Dermis blood vessel endothelial cell (primary cell): ENCODE data around the gene FBXL7. TPM values are rescaled to one million over a fixed set of nuclear protein-coding genes. Genes with fewer than 3 reads are reported as not detected.

Experiments used
- DNase-seq: peaks from one replicate; pipeline ENCODE4 v3.0.0; 2010
- total RNA-seq: library from RNA; depleted of rRNA; stranded (reverse); fragments of >200 nt; gene quantifications from 2 replicates; pipeline ENCODE4 v1.2.3, GENCODE V29; 2014

The FBXL7 gene
- total RNA-seq, 1 donor from 2014 or later: 15.5 TPM

DNA sequence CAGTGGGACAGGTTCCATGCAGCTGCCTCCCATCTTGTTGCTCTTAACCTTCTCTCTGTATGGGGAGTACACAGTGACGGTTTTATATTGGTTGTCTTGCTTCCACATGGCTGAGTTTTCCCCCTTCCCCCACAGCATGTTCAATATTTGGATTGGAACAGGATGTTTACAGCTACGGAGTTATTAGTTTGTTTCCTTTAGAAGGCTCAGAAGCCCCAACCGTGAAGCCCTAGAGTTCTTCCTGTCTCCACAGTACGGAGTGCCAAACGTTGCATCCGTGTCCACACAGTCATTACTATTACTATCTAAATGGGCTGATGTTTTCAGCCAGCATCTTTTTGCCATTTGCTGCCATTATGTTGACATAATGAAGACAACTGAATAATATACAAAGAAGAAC lies 402.1 kb downstream of the FBXL7 start:
- peak; percentile 9 for DNase-seq

DNA sequence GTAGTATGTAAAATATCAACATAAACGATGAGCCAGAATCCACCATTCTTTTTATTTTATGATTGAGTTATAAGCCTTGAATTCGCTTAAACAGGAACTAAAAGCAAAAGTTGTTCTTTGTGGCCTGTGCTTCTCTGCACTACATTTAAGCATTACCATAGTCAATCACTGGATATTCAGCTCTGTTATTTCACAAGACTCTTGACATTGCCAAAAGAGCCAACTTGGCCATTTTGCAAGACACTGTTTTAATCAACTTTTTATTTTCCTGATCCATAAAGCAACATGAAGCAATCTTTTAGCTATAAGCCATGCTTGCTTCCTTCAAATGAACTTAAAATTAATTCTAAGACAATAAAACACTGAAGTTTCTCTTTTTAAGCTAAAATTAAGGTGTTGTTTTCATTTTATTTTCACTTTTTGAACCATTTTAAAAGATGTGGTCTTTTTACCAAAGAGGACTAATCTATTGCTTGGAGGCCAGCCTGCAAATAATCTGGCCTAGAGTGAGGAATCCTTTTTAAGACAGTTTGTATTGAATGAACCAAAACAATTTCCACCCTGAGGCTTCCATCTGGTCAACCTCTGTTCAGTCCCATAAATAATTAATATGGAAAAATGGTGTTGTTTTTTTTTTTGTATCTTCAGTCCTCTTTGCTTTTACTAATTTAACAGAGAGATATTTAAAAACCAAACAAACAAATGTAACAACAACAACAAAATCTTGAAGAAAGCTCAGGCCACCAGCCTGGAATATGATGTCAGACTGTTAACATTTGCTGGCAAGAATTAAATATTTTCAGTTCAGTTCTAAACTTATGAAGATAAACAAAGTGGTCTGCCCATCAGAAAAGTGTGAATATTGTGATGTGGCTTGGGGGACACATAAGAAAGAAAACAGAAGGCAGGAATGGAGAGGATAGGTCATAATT lies 405.2 kb downstream of the FBXL7 start:
- no peak for DNase-seq

DNA sequence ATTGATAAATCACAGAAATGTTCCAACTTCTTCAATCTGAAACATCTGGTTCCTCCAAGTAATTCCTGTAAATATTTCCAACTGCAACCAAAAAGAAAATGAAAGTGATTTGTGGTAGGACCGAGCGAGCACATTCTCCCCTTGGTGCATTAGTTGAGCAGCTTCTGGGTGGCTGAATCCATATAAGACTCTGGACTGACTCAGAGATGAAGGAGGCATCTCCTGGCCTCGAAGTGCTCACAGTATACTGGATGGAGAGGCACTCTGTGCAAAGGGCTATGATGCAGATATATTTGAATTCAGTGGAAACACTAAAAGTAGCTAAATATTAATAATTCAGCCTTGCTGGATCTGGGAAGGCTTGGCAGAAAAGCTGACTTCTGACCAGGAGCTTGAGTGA lies 414.7 kb downstream of the FBXL7 start:
- DNase-seq: no peak

DNA sequence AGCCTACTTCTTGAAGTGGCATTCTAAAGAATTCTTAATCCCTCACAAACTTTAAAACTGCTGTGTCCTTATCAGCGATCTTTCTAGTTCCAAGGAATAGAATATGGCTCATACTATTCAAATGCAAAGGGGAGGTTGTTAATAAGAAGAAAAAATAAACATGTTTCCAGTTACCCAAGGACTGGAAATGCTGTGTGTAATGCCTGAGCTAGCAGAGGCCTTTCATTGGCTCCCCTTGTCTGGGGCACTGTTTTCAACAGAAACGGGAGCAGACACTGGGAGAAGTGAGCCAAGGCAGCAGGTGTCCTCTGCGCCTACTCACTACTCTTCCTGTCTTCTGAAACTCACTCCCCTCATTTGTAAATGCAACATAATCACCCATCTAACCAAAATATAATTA lies 426.6 kb downstream of the FBXL7 start:
- DNase-seq: no peak

DNA sequence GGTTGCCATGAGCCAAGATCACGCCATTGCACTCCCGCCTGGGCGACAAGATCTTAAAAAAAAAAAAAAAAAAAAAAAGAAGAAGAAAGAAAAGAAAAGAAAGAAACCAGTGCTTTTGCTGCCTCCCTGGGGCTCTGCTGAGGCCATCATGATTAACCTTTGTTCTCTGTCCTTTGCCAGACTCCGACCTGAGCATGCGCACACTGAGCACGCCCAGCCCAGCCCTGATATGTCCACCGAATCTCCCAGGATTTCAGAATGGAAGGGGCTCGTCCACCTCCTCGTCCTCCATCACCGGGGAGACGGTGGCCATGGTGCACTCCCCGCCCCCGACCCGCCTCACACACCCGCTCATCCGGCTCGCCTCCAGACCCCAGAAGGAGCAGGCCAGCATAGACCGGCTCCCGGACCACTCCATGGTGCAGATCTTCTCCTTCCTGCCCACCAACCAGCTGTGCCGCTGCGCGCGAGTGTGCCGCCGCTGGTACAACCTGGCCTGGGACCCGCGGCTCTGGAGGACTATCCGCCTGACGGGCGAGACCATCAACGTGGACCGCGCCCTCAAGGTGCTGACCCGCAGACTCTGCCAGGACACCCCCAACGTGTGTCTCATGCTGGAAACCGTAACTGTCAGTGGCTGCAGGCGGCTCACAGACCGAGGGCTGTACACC lies 427.9 kb downstream of the FBXL7 start:
- no peak for DNase-seq

DNA sequence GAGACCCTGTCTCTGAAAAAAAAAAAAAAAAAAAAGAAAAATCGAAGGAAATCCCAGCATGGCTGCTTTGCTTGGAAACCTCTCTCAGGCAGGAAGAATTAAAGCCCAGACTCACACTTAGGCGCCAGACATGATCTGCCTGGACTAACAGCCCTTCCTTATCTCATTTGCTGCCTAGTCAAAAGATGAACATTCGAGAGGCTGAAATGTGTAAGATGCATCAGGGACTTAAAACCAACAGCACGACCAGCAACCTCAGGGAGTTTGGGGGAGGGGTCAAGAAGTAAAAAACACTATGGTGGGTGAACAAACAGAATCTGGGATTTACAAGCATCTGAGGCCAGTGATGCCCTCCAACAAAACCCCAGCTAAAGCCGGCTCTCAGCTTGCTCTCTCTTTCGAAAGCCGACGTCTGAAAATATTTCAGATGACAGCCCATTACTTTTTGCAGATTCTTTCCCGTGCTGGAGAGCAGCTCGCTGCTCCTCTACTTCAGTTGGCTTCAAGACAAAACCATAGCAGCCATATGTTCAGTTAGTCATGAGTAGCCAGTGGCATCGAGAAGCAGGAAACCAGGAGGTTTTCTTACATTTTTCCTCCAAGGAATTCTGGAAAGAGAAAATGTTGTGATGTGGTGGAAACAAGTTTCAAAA lies 429.8 kb downstream of the FBXL7 start:
- DNase-seq: no peak

DNA sequence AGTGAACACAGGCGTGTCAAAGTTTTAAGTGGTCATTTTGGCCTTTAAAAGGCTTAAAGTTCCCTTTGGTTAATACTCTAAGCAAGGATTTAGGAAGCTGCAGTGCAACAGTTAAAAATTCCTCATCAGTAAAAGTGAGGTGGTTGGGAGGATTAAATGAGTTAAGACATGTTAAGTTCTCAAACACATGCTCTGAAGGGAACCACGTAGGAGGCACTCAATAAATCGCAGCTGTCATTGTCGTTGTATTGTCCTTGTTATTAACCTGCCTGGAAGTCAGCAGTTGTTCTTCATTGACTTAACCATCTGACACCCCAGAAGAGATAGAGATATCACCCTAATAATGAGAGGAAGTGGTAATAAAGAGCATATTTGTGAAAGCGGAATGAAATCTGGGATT lies 432.1 kb downstream of the FBXL7 start:
- no peak for DNase-seq

DNA sequence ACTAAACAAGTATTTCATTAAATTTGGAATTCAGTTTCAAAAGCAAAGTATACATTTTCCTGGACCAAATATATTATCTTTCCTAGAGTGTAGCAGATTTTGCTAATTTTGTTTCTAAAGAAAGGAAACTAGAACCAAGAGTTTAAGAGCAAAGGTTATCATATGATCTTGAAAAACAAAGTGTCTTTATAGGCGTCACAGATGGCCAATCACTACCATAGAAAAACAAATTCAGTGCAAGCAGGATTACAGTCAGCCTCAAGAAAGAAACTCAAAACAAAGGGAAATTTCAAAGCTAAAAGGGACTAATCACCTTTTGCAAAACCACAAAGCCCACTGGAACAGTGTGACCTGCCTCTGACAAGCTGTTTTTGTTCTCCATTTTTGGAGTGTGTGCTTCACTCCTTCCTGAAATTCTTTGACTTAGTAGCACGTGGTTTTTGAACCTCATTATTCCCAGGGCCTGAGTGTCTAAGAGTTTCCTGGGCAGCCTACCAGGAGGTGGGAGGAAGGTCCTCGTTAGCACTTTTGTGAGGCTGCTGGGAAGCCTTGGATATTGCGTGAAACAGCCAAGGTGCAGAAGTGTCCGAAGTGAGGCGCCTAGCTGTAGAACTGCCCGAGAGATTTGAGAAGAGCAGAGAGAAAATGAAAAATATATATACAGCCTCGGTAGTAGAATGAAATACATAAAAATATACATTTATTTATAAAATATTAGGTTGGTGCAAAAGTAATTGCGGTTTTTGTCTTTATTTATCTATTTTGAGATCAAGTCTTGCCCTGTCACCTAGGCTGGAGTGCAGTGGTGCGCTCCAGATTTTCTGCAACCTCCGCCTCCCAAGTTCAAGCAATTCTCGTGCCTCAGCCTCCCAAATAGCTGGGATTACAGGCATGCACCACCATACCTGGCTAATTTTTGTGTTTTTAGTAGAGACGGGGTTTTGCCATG lies 433.6 kb downstream of the FBXL7 start:
- DNase-seq: peak; percentile 63

DNA sequence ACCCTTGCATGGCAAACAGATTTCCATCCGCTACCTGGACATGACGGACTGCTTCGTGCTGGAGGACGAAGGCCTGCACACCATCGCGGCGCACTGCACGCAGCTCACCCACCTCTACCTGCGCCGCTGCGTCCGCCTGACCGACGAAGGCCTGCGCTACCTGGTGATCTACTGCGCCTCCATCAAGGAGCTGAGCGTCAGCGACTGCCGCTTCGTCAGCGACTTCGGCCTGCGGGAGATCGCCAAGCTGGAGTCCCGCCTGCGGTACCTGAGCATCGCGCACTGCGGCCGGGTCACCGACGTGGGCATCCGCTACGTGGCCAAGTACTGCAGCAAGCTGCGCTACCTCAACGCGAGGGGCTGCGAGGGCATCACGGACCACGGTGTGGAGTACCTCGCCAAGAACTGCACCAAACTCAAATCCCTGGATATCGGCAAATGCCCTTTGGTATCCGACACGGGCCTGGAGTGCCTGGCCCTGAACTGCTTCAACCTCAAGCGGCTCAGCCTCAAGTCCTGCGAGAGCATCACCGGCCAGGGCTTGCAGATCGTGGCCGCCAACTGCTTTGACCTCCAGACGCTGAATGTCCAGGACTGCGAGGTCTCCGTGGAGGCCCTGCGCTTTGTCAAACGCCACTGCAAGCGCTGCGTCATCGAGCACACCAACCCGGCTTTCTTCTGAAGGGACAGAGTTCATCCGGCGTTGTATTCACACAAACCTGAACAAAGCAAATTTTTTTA lies 436.7 kb downstream of the FBXL7 start:
- no peak for DNase-seq

DNA sequence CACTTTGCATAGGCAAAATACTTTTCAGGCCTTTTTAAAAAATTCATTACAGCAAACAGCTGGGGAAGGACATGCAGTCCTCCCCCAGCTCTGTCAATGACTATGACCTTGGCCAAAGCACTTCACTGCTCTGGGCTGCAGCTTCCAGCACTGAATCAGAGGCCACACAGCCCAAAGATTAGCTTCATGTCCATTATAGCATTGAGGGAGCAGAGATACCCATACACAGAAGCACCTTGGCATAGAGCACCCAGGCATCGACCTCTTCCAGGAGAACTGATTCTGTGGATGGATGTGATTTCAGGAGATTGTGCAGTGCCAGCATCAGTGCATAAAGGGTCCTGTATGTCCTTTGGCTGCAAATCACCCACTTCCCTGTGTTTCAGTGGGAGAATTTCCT lies 437.7 kb downstream of the FBXL7 start:
- DNase-seq: no peak

DNA sequence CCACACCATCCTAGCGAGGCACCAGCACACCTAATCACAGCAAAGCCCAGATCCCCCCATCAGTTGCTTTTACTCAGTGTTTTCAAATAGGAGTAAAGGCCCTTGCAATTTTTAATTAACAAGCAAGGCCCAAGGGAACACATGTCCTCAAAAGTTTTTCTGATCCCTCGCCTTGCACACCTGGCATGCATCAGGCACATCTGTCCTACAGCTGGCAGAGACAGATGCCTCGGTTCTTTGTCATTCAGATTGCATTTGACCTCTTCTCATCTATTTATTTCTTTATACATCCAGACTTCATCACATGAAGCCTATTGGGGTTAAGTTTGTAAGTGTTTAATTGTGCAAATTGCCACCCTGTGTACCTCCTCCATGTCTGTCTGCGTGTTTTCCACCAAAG lies 438.2 kb downstream of the FBXL7 start:
- no peak for DNase-seq

DNA sequence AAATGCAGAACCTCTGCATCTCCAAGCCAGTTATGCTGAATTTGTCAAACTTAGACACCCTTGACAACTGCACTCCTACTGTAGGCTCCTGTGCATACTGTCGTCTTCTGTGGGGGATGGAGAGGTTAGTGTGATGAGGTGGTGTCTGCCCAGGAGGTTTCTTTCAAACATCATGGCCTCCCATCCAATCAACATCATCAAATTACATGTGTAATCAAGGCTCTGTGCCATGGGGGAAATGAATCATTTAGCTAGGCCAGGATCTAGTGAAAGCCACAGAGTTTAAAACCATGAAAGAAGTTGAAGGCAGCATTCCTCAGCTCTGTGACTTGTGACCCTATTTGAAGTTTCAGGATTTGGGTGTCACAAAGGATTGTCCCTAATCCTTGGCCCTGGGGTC lies 439.0 kb downstream of the FBXL7 start:
- peak; percentile 88 for DNase-seq

DNA sequence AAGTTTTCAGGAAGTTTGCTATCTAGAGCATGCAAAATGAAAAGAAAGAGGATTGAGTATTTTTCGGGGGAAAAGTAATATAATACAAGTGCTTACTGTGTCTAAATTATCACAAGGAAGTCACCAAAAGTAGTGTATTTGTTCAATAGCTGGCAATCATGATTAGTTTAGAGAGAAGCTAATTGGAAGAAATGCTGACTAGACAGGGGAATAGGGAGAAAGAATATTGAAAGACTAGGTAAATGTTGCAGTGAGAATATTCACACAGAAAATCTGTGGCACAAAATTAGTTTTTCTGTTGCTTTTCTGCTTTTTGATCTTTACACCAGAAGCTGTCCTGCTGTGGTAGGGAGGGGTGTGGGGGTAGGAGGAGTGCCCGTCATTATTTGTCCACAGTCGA lies 440.9 kb downstream of the FBXL7 start:
- DNase-seq: no peak

DNA sequence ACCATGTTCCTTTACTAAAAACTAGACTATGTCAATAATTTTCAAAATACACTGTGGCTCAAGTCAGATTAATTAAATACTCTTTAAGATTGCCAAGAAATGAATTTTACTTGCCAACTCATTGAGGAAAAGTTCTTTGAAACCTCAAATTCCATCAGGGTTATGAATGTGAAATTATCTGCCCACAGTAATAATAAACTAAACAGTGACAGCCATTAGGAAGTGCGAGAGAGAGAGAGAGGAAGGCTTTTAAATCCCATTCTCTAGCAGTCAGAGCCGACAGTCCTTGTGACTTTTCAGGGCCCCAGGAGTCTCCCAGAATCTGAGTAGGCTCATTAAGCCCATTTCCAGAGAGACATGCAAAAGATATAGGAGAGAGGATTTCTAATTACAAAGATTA lies 443.5 kb downstream of the FBXL7 start:
- no peak for DNase-seq

DNA sequence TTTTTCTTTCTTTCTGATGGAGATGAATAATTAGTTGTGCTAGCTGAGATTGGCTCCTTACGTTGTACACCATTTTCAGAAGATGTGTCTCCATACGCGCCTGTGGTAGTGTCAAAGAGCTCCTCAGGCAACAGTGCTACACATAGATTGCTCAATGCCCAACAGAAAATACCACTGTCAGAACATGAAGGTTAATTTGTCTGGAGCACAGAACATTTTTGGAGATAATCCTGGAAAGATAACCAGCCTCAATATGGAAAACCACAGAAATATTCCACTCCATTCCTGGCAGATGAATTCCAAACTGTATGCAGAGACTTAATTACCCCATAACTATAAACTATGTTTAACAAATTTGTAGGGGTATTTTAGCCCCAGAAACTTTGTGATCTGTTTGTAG lies 446.0 kb downstream of the FBXL7 start:
- DNase-seq: no peak

DNA sequence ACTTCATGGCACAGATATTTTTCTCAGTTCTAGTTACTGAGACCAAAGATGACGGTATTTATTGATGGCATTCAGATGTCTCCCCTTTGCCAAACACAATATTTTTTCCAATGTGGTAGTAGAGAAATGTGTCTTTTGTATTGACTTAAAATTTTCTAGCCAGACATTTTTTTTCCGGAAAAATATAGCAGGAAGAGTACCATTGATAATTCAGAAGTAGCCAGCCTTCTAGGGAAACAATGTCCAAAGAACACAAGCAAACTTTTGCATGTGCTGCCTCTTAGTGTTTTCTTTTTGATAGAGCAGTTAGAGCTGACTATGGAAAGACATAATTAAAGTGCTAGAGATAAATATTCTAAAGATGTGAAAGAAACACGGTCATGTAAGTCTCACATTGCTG lies 448.2 kb downstream of the FBXL7 start:
- DNase-seq: peak; percentile 13

DNA sequence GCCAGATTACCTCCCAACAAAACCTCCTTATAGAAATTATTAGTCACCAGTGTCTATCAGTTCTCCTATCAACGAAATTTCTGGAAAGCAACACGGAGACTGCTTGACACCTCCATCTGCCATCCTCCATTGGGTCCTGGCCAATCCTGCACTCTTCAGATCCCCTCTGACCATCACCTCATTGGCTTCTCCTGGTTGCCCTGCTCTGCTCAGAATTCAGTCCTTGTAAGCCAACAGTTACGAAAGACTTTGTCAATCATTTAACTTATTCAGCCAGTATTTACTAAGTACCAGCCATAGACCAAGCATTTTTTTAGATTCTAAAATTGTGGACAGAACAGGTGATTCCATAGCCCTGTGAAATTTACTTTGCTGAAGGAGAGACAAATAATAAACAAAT lies 451.1 kb downstream of the FBXL7 start:
- DNase-seq: no peak

DNA sequence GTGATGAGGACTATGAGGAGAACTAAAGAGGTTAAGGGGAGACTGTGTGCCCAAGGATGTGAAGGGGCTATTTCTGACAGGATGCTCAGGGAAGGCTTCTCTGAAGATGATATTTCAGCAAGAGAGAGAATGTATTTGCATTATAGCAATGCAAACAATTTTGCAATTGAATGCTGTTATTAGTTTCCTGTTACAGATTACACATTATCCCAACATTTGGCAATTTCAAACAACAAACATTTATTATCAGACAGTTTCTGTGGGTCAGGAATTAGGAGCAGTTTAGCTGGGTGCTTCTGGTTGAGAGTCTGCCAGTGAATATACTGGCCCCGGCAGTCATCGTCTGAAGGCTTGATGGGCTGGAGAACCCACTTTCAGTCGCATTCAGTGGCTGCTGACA lies 451.6 kb downstream of the FBXL7 start:
- DNase-seq: no peak

DNA sequence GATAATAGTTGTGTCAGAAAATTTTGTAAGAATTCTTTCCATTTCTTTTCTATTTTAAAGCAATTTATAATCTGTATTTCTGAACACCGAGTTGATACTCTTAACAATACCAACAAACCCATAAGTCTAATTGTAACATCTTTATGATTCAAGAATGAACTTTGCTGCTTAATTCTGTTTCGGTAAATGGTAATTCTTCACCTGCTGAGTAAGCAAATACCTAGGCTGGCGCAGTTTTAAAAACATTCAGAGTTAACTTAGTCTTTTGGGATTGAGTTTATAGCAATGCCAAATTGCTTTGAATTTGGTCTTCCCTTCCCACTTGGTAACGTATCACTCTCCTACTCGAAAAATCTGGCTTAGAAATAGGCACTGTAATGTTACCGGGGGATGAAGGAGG lies 456.6 kb downstream of the FBXL7 start:
- no peak for DNase-seq

DNA sequence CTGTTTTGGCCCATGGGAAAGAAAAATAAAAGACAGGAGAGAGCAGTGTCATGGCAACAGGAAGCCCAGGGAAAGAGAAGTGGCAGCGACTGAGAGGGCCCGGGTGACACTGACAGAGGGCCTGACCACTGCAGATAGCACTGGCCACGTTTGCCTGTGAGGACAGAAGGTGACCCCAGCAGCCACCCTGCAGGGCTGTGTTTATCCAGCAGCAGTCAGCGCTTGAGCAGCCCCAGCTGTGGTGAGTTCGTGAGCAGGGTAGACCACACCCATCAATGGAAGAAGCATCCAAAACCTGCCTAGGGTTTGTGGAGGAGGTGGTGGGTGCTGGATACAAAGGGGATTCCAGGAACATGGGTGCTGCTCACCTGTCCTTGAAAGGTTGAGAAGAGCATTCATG lies 457.1 kb downstream of the FBXL7 start:
- DNase-seq: no peak

DNA sequence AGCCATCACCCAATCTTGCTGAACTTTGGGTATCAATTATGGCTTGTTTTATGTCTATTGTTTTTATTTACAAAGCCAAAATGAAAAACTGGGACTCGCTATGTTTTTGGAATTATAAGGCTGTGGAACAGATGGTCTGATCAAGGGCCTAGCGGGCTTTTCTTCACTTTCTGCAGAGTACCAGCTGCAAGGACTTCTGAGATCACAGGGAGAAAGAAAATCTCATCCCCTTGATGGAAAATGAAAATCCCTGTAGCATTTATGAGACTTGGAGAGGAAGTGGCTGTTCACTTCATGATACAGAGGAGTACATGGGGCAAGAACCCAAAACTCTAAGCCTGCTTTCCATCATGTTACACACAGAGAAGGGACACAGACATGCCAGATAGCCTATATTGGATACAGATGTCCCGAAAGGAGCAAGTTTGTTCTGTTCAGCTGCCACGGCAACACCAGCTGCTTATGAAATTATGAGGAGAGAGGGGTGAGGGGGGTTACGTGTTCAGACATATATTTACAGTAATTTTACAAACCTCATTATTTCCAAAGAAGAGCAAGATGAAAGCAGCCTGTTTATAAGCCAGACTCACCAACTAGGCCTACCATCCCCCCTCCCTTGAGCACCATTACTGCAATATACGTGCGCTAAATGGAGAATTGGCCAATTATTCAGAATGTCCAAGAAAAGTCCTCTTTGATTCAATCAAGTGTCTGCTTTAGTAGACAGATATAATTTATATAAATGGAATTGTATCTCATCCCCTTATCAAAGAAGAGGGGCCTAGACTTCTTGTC lies 459.6 kb downstream of the FBXL7 start:
- no peak for DNase-seq
